GM18519 (cell line): Measurements from ENCODE around the gene MDN1.

Source experiments
- ATAC-seq: cut with Tn5 transposase; IDR thresholded peaks from one replicate; pipeline ENCODE4 v1.9.1; 2021; ENCODE audit warnings: mild to moderate bottlenecking, moderate library complexity; ENCODE audit not compliant: unreplicated experiment, low FRiP score

The MDN1 gene

DNA sequence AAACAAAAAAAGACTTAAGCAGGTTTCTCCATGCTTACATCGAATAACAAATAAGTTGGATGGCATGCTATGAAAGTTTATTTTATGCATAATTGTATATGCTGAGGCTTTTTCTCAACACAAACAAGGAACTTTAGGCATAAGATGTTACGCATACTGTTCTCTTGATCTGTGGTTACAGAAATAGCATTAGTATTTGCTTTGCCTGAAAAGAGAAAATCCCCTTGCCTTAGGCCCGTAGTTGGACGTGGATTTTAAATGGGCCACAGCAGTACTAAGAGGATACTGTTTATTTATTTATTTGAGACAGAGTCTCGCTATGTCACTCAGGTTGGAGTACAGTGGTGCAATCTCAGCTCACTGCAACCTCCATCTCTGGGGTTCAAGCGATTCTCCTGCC lies 200.0 kb downstream of the MDN1 start:
- ATAC-seq, result no peak

DNA sequence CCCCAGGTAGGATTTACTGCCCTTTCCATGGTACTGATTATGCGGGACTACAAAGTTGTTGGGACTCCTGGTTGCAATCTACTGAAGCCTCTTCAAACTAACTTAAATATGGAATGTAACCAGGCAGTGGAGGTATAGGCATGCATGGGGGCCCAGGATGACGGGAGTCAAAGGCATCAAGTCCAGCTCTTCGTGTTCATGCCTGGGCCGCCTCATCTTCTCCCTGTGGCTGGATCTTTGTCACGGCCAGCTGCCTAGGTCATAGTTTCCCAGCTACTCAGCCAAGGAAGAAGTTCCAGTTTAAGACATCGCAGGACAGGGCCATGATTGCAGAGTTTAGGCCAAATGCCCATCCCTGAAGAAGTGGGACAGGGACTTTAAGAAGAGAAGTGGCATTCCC lies 201.6 kb downstream of the MDN1 start:
- no peak for ATAC-seq

DNA sequence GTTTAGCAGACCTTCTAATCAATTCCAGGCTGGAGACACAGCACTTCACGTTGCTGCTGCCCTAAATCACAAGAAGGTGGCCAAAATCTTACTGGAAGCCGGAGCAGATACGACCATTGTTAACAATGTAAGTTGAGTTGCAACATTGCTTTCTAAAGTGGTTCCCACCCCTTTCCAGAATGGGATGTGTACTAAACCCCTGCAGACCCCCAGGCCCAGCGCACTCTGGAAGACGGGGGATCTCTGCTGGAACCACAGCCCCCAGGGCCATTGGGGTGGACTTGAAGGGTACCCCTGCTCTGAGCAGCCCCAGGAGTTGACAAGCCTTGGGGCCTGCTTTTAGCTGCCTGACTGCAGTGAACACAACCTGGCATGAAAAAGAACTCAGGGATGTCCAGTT lies 203.1 kb downstream of the MDN1 start:
- ATAC-seq, result no peak

DNA sequence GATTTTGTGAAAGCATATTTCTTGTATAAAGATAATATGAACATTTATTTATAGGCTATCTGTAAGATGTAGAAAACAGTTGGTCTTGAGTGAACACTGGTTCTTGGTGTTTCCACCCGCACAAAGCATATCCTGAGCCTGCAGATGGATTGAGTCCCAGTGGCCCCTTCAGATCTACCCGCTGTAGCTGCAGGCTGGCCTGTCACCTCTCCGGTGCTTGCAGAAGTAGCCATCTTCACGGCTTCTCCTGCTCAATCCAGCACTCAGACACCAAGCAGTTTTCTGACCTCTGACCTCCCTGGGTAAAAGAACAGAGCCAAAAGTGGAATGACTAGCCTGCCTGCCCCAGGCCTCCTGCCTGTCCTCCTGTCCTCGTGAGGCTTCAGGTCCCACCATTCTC lies 203.7 kb downstream of the MDN1 start:
- no peak for ATAC-seq

DNA sequence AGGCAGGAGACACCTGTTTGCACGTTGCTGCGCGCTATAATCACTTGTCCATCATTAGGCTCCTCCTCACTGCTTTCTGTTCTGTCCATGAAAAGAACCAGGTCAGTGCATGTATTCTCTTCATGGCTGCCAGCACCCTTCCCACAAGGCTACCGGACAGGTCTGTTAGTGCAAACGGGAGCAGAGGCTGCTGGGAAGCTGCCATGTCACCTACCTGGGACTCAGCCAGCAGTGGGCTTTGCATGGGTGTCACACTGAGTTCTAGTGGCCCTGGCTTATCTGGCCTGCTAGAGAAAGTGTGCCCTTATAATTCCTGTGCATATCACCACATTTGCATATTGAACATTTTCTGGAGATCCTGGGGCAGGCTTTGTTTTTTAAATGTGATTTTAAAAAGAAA lies 205.8 kb downstream of the MDN1 start:
- ATAC-seq, result no peak

DNA sequence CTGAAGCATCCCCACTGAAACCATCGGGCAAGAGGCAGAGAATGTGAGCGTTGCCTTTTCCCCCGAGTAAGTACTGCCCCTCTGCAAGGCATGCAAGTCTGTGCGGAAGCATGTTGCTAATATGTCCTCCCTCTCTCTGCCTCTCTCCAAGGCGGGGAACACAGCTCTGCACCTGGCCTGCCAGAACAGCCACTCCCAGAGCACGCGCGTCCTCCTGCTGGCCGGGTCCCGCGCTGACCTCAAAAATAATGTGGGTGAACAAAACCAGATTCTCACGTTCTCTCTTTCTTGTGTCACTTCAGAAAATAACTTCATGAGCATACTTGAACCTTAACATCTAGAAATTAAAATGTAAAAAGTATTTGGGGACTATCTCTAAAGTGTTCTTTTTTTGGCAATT lies 207.5 kb downstream of the MDN1 start:
- no peak for ATAC-seq

DNA sequence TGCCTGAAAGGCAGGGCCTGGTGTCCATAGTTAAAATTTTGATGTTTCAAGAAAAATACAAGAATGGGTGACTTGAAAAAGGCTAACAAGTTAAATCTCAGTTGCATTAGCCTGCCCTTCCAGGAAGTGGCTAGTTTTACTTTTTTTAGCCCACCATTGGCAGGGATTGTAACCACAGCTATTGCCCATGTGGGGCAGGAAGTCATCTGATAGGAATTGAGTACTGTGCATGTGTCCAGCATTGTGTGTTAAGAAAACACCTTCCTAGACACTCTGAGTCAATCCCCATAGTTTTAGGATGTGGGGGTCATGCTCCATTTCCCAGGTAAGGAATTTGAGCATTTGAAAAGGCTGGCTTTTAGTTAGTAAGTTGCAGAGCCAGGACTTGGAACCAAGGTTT lies 207.9 kb downstream of the MDN1 start:
- ATAC-seq, result no peak

DNA sequence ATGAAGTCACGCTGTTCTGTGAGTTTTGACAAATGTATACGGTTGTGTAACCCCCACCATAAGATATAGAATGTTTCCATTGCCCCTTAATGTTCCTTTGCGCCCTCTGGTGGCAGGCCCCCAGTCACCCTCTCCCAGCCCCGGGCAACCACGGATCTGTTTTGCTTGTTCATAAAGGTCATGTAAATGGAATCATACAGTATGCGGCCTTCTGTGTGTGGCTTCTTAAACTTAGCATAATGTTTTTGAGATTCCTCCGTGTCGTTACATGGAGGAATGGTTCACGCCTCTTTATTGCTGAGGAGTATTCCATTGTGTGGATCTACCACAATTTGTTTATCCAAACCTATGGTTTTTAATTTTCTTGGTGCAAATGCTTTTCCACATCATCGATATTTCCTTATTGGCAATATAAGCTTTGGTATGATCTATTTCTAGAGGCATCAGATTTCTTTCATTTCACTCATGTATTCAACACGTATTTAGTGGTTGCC lies 209.4 kb downstream of the MDN1 start:
- ATAC-seq, result no peak

DNA sequence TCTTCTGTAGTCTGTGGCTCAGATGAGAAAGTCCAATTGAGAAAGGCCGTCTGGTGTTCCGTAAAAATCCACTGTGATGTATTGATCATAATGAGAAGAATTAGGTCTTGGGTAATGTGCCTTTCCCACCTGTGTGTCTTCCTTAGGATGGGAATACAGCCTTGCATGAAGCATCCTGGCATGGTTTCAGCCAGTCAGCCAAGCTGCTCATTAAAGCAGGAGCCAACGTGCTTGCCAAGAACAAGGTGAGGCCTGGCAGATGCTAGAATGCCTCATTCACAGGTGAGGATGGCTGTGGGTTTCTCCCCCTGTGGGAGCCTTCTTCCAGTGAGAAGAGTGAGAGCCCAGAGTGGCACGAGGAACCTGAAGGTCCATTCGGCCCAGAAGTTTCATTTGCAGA lies 213.7 kb downstream of the MDN1 start:
- ATAC-seq, result no peak

DNA sequence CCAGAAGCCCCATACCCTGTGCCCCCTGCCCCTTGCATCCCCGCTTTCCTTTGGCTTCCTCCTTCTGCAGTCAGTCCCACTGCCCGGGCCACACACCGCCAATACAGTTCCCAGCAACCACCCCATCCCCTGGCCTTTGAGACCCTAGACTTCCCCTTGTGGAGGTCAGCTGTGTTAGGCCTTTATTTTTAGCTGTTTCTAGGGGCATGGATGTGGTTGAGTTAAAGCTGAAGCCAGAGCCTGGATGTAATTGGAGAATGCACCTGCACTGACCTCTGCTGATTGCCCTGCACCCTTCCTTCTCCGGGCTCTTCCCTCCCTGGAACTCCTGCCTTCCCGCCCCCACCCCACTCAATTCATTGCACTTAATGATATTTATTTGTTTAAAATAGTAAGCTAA lies 214.9 kb downstream of the MDN1 start:
- ATAC-seq, result no peak

DNA sequence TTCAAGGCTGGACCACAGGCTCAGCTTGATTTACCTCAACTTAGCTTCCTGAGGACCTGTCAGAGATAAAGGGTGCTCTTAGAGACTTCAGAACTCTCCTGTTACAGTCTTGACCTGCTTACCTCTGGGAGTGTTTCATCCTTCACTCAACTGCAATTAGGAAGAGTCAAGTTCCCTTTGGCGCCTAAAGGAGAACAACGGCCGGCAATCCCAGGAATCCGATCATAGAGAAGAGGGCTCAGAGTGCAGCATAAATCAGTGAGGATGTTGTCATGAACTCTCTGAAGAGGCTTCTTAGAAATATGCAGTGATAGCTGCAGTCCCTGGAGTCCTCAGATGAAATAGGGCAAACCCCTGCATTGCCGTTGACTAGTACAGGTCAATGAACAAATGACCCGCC lies 217.4 kb downstream of the MDN1 start:
- no peak for ATAC-seq

DNA sequence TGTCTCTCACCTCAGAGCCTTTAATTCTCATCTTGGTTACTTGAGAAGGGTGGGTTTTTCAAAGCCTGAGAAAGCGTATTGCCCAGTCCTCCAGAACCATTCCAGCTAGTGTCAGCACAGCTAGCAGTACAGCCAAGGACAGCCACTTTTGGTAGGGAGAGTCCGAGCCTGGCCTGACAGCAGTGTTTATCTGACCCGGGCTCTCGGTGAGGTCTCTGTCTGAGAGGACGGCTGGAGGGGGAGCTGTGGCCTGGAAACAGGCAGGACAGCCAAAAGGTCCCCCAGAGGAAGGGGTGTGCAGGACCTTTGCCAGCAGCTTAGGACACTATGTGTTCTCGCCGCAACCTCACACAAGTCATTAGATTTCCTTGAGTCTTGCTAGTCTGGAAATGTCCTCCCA lies 219.9 kb downstream of the MDN1 start:
- ATAC-seq, result no peak

DNA sequence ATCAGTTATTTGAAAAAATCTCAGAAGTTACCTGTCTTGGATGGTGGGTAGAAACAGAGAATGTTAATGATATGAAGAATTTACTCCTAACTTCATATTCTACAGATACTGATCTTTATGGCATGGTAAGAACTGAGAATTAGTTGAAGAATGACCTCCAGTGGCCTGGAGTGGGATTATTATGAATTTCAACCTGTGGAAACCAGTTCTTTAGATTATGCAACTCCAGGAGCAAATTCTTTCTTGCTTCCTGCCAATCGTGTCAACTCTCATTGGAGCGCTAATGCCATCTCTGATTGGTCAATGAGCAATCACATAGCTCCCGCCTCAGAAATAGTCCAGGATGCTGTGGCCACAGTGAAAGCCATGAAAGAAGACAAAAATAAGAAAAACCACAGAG lies 221.6 kb downstream of the MDN1 start:
- ATAC-seq, result no peak

DNA sequence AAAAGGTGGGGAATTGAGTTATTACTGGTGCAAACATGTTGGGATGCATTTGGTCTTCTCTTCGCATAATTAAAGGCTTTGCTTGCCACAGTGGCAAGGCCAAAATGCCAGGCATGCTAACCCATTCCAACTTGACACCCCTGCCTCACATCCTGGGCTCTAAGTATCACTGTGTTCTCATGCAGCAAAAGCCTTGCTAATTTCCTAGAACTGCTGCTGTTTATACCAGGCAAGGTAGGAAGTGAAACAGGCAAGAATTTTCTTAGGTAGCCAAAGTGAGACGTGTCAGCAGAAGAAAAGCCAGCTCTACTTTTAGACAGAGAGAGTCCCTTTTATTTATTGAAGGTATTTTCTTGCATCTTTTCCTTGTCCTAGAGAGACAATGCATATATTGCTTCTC lies 222.2 kb downstream of the MDN1 start:
- ATAC-seq, result no peak

DNA sequence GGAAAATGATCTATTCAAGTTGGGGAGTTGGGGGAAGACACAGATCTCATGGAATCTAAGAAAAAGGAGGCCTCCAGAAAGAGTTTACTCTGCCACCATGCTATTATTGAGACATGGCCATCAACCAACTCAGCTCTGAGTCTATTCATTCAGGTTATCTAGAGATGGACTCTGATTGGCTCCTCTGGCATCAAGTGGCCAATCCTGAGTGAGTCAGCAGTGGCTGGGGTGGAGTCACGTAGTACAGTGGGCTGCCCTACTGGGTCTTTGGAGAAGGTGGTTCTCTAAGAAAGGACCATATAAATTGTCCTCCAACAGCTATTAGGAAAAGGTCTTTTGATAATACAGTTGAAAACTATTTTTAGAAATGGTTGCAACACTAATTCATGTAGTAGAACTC lies 223.1 kb downstream of the MDN1 start:
- no peak for ATAC-seq

DNA sequence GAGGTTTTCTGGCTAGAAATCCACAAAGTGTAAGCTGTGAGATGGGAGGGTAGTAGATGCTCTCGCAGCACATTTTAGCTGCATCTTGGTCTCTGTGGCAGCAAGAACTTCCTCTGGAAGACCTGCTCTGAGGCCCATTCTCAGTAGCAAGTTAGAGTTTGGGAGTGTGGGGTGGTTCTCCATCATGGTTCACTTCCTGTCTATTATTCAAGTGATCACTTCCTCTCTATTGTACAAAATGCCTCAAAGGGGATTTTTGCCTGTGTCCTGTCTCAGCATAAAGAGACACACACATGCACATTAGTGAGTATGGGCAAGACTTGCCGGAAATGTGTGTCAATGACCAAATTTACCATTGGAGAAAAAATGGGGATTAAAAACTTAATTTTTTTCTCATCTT lies 223.5 kb downstream of the MDN1 start:
- peak; percentile 90 for ATAC-seq
